GM18861 (cell line): ENCODE data around the gene TRPC6.
"Not testable (repeated sequence)": the region's sequence is repeated elsewhere in the genome, so short reads cannot be mapped to it uniquely, and the experiment has no call there.

Experiments used
- ATAC-seq: cut with Tn5 transposase; IDR thresholded peaks from one replicate; pipeline ENCODE4 v1.9.1; 2021; ENCODE audit not compliant: unreplicated experiment

Gene TRPC6

GRCh38 chr11:101523193-101523592 lies 60.6 kb downstream of the TRPC6 start:
- no peak for ATAC-seq

GRCh38 chr11:101521821-101522220 lies 62.0 kb downstream of the TRPC6 start:
- no peak for ATAC-seq

DNA sequence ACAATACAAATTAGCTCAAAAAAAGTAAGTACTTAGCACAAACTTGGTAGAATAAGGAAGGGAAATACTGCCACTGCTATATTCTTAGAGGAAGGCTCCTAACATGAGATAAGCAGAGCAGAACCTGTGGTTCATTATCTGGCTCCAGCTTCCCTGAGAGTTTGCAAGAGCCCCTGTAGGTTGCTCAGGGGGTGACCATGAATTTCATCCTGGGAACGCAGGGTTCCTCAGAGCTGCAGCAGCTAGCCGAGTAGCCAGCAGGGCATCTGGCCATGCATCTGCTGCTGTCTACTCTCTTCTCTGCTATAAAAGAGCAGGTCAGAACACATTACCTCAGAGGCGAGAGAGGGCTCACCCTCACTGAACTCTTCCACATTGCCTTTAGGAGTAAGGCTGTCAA lies 67.3 kb downstream of the TRPC6 start:
- ATAC-seq: no peak

DNA sequence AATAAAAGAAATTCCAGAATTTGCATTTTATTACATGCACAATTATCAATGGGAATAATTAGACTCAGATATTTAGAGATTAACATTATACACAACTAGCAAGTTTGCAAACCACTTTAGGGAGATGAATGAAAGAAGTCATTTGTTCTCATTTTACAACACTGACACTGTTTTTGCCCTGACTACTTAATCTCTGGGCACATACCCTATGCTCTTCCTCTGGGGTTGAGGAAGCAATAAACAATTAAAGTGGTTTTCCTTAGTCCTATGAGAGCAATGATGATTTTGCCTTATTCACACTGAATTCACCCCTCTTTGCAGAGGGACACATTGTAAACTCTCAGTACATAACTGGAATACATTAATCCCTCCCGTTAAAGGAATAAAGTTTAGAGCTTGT lies 72.7 kb downstream of the TRPC6 start:
- ATAC-seq: no peak

DNA sequence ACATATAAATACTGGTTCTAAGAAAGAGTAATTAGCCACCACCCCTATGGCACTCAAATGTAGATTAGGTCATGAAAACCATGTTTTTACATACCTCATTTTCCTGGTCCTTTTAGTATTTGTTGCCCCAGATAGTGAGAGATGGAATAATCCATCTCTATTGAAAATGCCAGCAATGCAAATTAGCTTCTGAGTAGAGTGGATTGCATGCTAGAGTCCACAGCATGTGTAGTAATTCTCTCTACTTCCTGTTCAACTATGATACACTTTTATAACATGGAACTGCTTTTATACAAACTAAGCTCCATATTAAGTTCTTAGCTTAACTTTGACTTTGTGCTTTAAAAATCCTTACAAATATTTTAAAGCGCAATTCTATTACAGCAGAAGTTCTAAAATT lies 73.2 kb downstream of the TRPC6 start:
- no peak for ATAC-seq

- no peak for ATAC-seq
These were observed 73.9 kb downstream of the TRPC6 start for GRCh38 chr11:101509922-101510321.

GRCh38 chr11:101508370-101508769 lies 75.4 kb downstream of the TRPC6 start:
- no peak for ATAC-seq

- ATAC-seq: no peak
These were observed 84.9 kb downstream of the TRPC6 start for GRCh38 chr11:101498891-101499290.

- no peak for ATAC-seq
These were observed 86.5 kb downstream of the TRPC6 start for GRCh38 chr11:101497291-101497690.

DNA sequence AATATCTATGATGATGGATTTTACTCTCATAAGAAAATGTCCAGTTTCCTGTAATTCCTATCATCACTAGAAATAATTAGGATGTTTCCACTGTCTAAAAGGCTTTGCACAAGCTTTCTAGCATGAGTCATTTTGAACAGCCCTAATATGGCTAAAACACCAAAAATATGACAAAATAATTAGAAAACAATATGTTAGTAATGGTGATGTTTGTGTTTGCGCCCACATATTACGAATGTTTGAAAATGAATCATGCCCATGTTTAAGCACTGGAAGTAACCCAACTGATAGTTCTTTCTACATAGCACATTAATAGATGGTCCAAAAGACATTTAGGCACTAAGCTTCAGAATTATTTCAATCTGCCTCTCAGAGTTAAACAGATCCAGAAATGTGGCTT lies 96.0 kb downstream of the TRPC6 start:
- ATAC-seq: no peak

GRCh38 chr11:101482556-101483124 lies 101.2 kb downstream of the TRPC6 start:
- no peak for ATAC-seq

- ATAC-seq: no peak
These were observed 105.0 kb downstream of the TRPC6 start for GRCh38 chr11:101478587-101479369.

- ATAC-seq: no peak
These were observed 105.9 kb downstream of the TRPC6 start for GRCh38 chr11:101477926-101478325.

DNA sequence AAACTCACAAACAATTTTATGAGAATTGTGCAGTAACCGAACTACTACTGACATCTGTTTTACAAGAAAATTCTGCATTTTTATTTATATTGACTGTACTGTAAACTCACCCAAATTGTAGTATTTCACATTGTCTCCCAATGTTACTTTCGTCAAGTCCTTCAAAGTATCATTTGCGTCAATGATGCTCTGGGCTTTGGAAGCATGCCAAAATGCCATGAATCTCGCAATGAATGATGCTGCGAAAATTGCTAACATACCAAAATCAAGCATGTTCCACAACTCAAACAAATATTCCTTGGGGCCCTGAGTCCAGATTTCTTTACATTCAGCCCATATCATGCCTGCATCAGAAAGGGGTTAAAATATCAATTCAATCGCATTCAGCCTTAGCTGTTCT lies 107.6 kb downstream of the TRPC6 start:
- no peak for ATAC-seq

- no peak for ATAC-seq
These were observed 108.1 kb downstream of the TRPC6 start for GRCh38 chr11:101475699-101476098.

DNA sequence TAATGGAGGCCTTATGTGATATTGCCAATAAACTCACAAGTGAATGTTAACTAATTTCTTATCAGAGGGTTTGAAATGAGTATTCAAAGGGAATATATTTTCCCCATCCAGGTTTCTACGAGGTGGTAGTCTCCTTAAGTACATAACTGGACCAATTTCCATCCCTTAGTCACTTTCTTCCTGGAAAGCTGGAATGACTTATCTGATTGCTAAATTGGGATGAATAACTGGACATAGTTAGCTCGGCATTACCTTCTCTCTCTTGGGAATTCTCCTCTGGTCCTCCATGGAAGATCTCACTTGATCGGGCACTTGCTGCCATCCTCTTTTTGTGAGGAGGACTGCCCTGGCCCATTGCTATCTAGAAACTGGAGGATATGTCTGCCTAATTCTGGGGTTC lies 109.1 kb downstream of the TRPC6 start:
- ATAC-seq: no peak

GRCh38 chr11:101470881-101471520 lies 112.8 kb downstream of the TRPC6 start:
- ATAC-seq: no peak

GRCh38 chr11:101470419-101470818 lies 113.4 kb downstream of the TRPC6 start:
- no peak for ATAC-seq

DNA sequence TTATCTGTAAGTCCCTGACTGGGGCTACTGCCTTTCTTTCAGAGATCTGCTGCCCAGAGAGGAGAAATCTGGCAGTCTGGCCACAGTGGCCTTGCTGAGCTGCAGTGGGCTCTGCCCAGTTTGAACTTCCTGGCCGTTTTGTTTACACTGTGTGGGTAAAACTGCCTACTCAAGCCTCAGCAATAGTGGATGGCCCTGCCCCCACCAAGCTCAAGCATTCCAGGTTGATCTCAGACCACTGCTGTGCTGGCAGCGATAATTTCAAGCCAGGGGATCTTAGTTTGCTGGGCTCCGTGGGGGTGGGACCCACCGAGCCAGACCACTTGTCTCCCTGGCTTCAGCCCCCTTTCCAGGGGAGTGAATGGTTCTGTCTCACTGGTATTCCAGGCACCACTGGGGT lies 117.5 kb downstream of the TRPC6 start:
- no peak for ATAC-seq

GRCh38 chr11:101464388-101464787 lies 119.4 kb downstream of the TRPC6 start:
- ATAC-seq: not testable (repeated sequence)

GRCh38 chr11:101459020-101459419 lies 124.8 kb downstream of the TRPC6 start:
- no peak for ATAC-seq

DNA sequence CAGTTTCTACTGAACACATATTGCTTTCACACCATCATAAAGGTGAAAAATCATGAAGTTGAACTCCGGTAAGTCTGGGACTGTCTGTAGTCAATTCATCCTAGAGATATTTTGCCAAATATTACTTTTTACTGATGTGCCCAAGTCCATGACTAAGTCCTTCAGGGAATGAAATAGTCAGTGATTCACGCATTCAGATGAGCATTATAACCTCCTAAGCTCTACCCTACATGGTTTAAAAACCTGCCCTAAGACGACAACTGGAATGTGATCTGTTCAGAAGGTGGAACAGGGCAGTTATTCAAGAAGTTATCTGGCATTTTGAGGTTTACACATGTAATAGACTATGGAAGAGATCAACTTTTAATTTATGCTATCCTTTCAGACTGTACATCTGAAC lies 125.6 kb downstream of the TRPC6 start:
- no peak for ATAC-seq
